ENCODE measurements around the gene PPCDC. TPM values are rescaled to one million over a fixed set of nuclear protein-coding genes. Genes with fewer than 3 reads are reported as not detected.

The PPCDC gene
- total RNA-seq, 4 donors from 2014 or later = 8.4 to 63.5 (median 20.5) TPM

GRCh38 chr15:75053748-75054125, 30.3 kb downstream of the PPCDC start:
- Histone ChIP-seq H3K36me3 (no peaks in the 10 kb centered on the region), H3K4me1 (peaks cover 0 to 13% (median 0%) of the 10 kb centered on the region in 4 donors), H3K27ac (peak overlapping the region in 2 of 4 donors; percentile 36 to 68), H3K27me3 (no peaks in the 10 kb centered on the region), H3K9me3 (no peaks in the 10 kb centered on the region), H3K4me3 (no peak overlapping the region)
- TF ChIP-seq CTCF (IDR thresholded peaks at IDR 0.05) = no peak
- no peak for TF ChIP-seq POLR2A (IDR thresholded peaks at IDR 0.05)
- DNase-seq = peak in 1 of 3 donors; percentile 22

DNA sequence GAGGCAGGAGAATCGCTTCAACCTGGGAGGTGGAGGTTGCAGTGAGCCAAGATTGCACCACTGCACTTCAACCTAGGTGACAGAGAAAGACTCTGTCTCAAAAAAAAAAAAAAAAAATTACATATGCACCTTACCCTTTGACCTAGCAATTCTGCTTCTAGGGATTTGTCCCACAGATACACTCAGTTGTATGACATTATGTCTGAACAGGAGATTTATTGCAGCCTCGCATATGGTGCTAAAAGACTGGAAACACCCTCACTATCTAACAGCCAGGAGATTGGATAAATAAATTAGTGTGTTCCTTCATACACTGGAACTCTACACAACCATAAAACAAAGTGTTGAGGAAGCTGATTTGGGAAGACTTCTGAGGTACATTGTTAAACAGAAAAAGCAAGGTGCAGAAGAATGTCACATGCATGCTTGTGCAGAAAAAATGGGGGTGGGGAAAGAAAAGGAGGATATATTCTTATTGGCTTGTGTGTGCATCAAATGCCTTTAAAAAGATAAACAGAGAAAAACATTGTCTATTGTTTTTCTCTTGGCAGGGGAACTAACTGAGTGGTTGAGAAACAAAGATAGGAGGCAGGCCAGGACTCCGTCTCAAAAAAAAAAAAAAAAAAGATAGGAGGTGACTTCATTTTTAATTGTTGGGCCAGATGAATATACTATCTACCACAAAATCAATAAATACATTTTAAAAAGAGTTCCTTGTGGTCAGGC, 30.9 kb downstream of the PPCDC start:
- no peak for TF ChIP-seq CTCF (IDR thresholded peaks at IDR 0.05)
- TF ChIP-seq POLR2A (IDR thresholded peaks at IDR 0.05) = no peak
- Histone ChIP-seq H3K36me3 (no peaks in the 10 kb centered on the region), H3K4me1 (peaks cover 0 to 7% (median 0%) of the 10 kb centered on the region in 4 donors), H3K27me3 (no peaks in the 10 kb centered on the region), H3K27ac (peak overlapping the region in 2 of 4 donors; percentile 36 to 68), H3K9me3 (no peaks in the 10 kb centered on the region), H3K4me3 (no peak overlapping the region)
- peak in 1 of 3 donors; percentile 7 for DNase-seq

- Histone ChIP-seq H3K4me3 (no peak overlapping the region), H3K27me3 (no peaks in the 10 kb centered on the region), H3K27ac (no peak overlapping the region), H3K9me3 (no peaks in the 10 kb centered on the region), H3K4me1 (peaks cover 0 to 7% (median 0%) of the 10 kb centered on the region in 4 donors), H3K36me3 (no peaks in the 10 kb centered on the region)
- peak in 1 of 3 donors; percentile 7 for DNase-seq
- TF ChIP-seq POLR2A (IDR thresholded peaks at IDR 0.05) = no peak
- TF ChIP-seq CTCF (IDR thresholded peaks at IDR 0.05) = no peak
These were observed 32.6 kb downstream of the PPCDC start for GRCh38 chr15:75056036-75056435.

DNA sequence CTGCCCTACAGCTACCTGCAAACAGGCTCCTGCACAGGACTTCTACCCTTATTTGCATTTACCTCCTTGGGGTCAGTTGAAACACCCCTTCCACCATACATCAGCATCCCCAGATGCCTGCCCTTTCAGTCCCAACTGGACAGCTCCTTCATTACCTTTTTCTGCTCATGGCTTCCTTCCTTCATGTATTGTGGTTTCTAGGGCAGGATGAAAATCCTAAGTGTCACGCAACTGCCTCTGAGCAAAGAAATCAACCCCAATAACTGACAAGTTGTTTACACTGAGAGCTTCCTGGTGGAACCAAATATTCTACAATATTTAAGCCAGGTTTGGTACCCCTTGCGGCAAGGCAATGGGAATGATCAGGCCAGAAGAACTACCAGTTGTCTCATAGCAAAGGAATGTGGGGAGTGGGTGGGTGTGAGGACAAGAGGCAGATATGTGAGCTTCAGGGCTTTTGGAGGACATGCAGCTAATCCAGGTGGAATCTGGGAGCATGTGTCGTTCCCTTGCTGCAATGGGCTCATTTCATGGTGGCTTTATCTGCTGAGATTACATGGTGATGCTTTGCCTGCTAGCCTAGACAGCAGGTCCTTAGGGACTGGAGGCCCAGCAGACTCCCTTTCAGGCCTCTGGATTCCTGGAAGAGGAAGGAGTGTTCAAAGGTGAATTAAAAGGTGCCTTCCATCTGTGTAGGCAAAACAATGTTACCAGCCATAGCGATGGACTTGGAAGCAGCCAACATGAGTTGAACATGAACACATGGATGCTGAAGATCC, 34.9 kb downstream of the PPCDC start:
- TF ChIP-seq CTCF (IDR thresholded peaks at IDR 0.05) (no peak), POLR2A (IDR thresholded peaks at IDR 0.05) (no peak)
- Histone ChIP-seq H3K9me3 (no peaks in the 10 kb centered on the region), H3K4me1 (no peaks in the 10 kb centered on the region), H3K27me3 (no peaks in the 10 kb centered on the region), H3K4me3 (no peak overlapping the region), H3K27ac (no peak overlapping the region), H3K36me3 (no peaks in the 10 kb centered on the region)
- DNase-seq = peak in 1 of 3 donors; percentile 26

- no peaks in the 10 kb centered on the region for H3K36me3 ChIP-seq
- no peaks in the 10 kb centered on the region for H3K4me1 ChIP-seq
- no peak overlapping the region for H3K27ac ChIP-seq
- H3K4me3 ChIP-seq = no peak overlapping the region
- no peak for TF ChIP-seq CTCF (IDR thresholded peaks at IDR 0.05)
- TF ChIP-seq POLR2A (IDR thresholded peaks at IDR 0.05) = no peak
- DNase-seq = peak in 2 of 3 donors; percentile 11 to 37
- no peaks in the 10 kb centered on the region for H3K27me3 ChIP-seq
- H3K9me3 ChIP-seq = no peaks in the 10 kb centered on the region
These were observed 36.2 kb downstream of the PPCDC start for GRCh38 chr15:75059607-75060006.
